DMS 273 treated with DMSO at 0.1 percent for 48 hours (cell line): ENCODE results near the gene TRIM37.

Experiments used
- DNase-seq: peaks from one replicate; lab custom pipeline; 2025; lab: John Stamatoyannopoulos, UW

The TRIM37 gene

GRCh38 chr17:58947411-58947810 is 159.3 kb downstream of the TRIM37 start:
- no peak for DNase-seq

GRCh38 chr17:58944166-58944565 is 162.5 kb downstream of the TRIM37 start:
- DNase-seq: no peak

- DNase-seq: no peak
Observed at GRCh38 chr17:58936295-58936694, 170.4 kb downstream of the TRIM37 start.

- DNase-seq: no peak
Observed at GRCh38 chr17:58932956-58933355, 173.7 kb downstream of the TRIM37 start.
